ENCODE results near the gene ARID2. TPM values are rescaled to one million over a fixed set of nuclear protein-coding genes. Genes with fewer than 3 reads are reported as not detected.

ARID2 gene
- total and polyA plus RNA-seq, 2 donors (not counting 1 experiment from before 2014, with no cell fraction given): 5.0 to 49.2 TPM

- ATAC-seq (ENCODE audit: low read depth) (no peak), DNase-seq (no peak)
- H3K4me1 ChIP-seq (ENCODE audit: control insufficient read depth in 2 of 2, insufficient read depth in 2 of 2, low read length in 2 of 2): peaks cover 26 to 35% of the 10 kb centered on the region in 2 donors
- peaks cover 19% of the 10 kb centered on the region for H4K20me1 ChIP-seq (ENCODE audit: control insufficient read depth, insufficient read depth, low read length, poor library complexity, severe bottlenecking)
- H3K27me3 Mint-ChIP-seq: no peaks in the 10 kb centered on the region
- under 1% methylated on average over 33 of the region's 42 CpGs for WGBS (ENCODE audit: insufficient coverage)
- H3K4me3 Mint-ChIP-seq: peak overlapping the region; percentile 100
- H3K27ac Mint-ChIP-seq: peak overlapping the region; percentile 99
- no peaks in the 10 kb centered on the region for H3K36me3 ChIP-seq (replicated peaks in 1 of 2; ENCODE audit: control extremely low read depth in 1 of 2, control insufficient read depth in 1 of 2, extremely low read depth in 1 of 2, insufficient read depth in 2 of 2, low read length in 1 of 2)
- H2AFZ ChIP-seq (ENCODE audit: insufficient read depth, low read depth, low read length, poor library complexity, severe bottlenecking): peak overlapping the region; percentile 98
- ChIA-PET POLR2A (interaction anchor here (2.1 kb wide), 1 partner anchor 151 kb away, joined by 5 read pairs; no protein-coding TSS in a partner anchor), CTCF (interaction anchor here (1.3 to 12.6 kb wide), 9 partner anchors 10 to 556 kb away, joined by 3 to 151 read pairs (median 5); no protein-coding TSS in a partner anchor)
- peaks cover 31% of the 10 kb centered on the region for H3K4me1 Mint-ChIP-seq
- peak overlapping the region; percentile 99 for H3K9ac ChIP-seq (ENCODE audit: low read length)
- peak overlapping the region; percentile 98 to 99 for H3K27ac ChIP-seq (ENCODE audit: low read length in 2 of 2)
- peak overlapping the region; percentile 96 for H3K4me2 ChIP-seq (replicated peaks; ENCODE audit: low read depth, low read length, poor library complexity, severe bottlenecking)
- no peak for TF ChIP-seq CTCF (IDR thresholded peaks at IDR 0.05)
- no peak for TF ChIP-seq EZH2 (IDR thresholded peaks at IDR 0.05; ENCODE audit: borderline replicate concordance, insufficient read depth, low read depth, low read length, poor library complexity, severe bottlenecking)
- H3K79me2 ChIP-seq (ENCODE audit: control insufficient read depth, insufficient read depth, low read length): peaks cover 53% of the 10 kb centered on the region
- no peaks in the 10 kb centered on the region for H3K9me3 Mint-ChIP-seq (ENCODE audit: insufficient read depth)
- H3K9me3 ChIP-seq (ENCODE audit: control extremely low read depth in 1 of 3, control insufficient read depth in 2 of 3, insufficient read depth in 1 of 3, low read length in 2 of 3): no peaks in the 10 kb centered on the region
- intact Hi-C loops (cut with micrococcal nuclease): loop anchor here (1.0 to 5.0 kb wide), 4 partner anchors 56 to 646 kb away; partner anchors contain the start of genes ANO6, SCAF11 and SLC38A2
- H3K4me3 ChIP-seq (ENCODE audit: control extremely low read depth in 1 of 5, extremely low read depth in 1 of 5, insufficient read depth in 1 of 5, low read depth in 2 of 5, low read length in 4 of 5): peak overlapping the region; percentile 93 to 99 (median 97)
- no peaks in the 10 kb centered on the region for H3K27me3 ChIP-seq (replicated peaks in 1 of 4; ENCODE audit: control extremely low read depth in 1 of 4, control insufficient read depth in 3 of 4, insufficient read depth in 4 of 4, low read length in 3 of 4)
Measured at GRCh38 chr12:45726603-45727300, 2.8 kb upstream of the ARID2 start.

All from B cell (primary cell).